Sigmoid colon (tissue), 4 donors: ENCODE data around the gene TPX2.

Source experiments
- EP300 ChIP-seq, 4 donors: sonication (generic); formaldehyde crosslinking; IDR thresholded peaks; one replicate each; pipeline ENCODE4 v1.6.1; 2017; ENCODE audit warnings: antibody characterized with exemption in 4 of 4
- POLR2A ChIP-seq, 2 donors: fragments of 450-650 bp; IDR thresholded peaks; one replicate each; pipeline ENCODE4 v1.6.1; 2016; ENCODE audit warnings: antibody characterized with exemption in 2 of 2, mild to moderate bottlenecking in 2 of 2, moderate library complexity in 2 of 2
- POLR2AphosphoS5 ChIP-seq, 4 donors: sonication (generic); formaldehyde crosslinking; IDR thresholded peaks; one replicate each; pipeline ENCODE4 v1.6.1; 2017; ENCODE audit warnings: antibody characterized with exemption in 4 of 4
- TF ChIP-seq, protein P1 (sequence below), 4 experiments: fragments of 450-650 bp in 3 of 4; fragments of 200-600 bp in 1 of 4; IDR thresholded peaks; one replicate each; pipeline ENCODE4 v1.5.1; 2016 to 2019; ENCODE audit warnings: antibody characterized with exemption in 4 of 4, mild to moderate bottlenecking in 3 of 4, moderate library complexity in 2 of 4

GRCh38 chr20:31842471-31843157 is 103.5 kb downstream of the TPX2 start:
- TF ChIP-seq, protein P1, sequence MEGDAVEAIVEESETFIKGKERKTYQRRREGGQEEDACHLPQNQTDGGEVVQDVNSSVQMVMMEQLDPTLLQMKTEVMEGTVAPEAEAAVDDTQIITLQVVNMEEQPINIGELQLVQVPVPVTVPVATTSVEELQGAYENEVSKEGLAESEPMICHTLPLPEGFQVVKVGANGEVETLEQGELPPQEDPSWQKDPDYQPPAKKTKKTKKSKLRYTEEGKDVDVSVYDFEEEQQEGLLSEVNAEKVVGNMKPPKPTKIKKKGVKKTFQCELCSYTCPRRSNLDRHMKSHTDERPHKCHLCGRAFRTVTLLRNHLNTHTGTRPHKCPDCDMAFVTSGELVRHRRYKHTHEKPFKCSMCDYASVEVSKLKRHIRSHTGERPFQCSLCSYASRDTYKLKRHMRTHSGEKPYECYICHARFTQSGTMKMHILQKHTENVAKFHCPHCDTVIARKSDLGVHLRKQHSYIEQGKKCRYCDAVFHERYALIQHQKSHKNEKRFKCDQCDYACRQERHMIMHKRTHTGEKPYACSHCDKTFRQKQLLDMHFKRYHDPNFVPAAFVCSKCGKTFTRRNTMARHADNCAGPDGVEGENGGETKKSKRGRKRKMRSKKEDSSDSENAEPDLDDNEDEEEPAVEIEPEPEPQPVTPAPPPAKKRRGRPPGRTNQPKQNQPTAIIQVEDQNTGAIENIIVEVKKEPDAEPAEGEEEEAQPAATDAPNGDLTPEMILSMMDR (IDR thresholded peaks at IDR 0.05) = no peak
- no peak for TF ChIP-seq POLR2AphosphoS5 (IDR thresholded peaks at IDR 0.05)
- no peak for TF ChIP-seq POLR2A (IDR thresholded peaks at IDR 0.05)
- no peak for TF ChIP-seq EP300 (IDR thresholded peaks at IDR 0.05)
